Central memory CD4-positive, alpha-beta T cell (primary cell): ENCODE results near the gene FAM83D.
"Not testable (repeated sequence)": the region's sequence is repeated elsewhere in the genome, so short reads cannot be mapped to it uniquely, and the experiment has no call there.

Experiments
- DNase-seq: peaks from one replicate; pipeline ENCODE4 v3.0.0; 2022

The FAM83D gene

GRCh38 chr20:38935967-38936407 lies 9.8 kb downstream of the FAM83D start:
- no peak for DNase-seq

GRCh38 chr20:38937000-38937399 lies 10.8 kb downstream of the FAM83D start:
- no peak for DNase-seq

- no peak for DNase-seq
These were observed 11.8 kb downstream of the FAM83D start for GRCh38 chr20:38937978-38938473.

GRCh38 chr20:38939686-38940085 lies 13.5 kb downstream of the FAM83D start:
- no peak for DNase-seq

GRCh38 chr20:38940644-38941043 lies 14.4 kb downstream of the FAM83D start:
- no peak for DNase-seq

GRCh38 chr20:38941726-38942389 lies 15.6 kb downstream of the FAM83D start:
- no peak for DNase-seq

- no peak for DNase-seq
These were observed 18.8 kb downstream of the FAM83D start for GRCh38 chr20:38945012-38945411.

- no peak for DNase-seq
These were observed 20.6 kb downstream of the FAM83D start for GRCh38 chr20:38946836-38947235.

GRCh38 chr20:38947931-38948362 lies 21.7 kb downstream of the FAM83D start:
- DNase-seq: no peak

- no peak for DNase-seq
These were observed 24.0 kb downstream of the FAM83D start for GRCh38 chr20:38950254-38950653.

- DNase-seq: no peak
These were observed 25.4 kb downstream of the FAM83D start for GRCh38 chr20:38951611-38952010.

- DNase-seq: no peak
These were observed 25.9 kb downstream of the FAM83D start for GRCh38 chr20:38952153-38952552.

GRCh38 chr20:38953630-38954340 lies 27.6 kb downstream of the FAM83D start:
- DNase-seq: no peak

GRCh38 chr20:38957235-38957876 lies 31.1 kb downstream of the FAM83D start:
- no peak for DNase-seq

GRCh38 chr20:38957915-38958485 lies 31.8 kb downstream of the FAM83D start:
- no peak for DNase-seq

GRCh38 chr20:38960187-38960687 lies 34.0 kb downstream of the FAM83D start:
- DNase-seq: not testable (repeated sequence)

GRCh38 chr20:38961530-38962043 lies 35.4 kb downstream of the FAM83D start:
- no peak for DNase-seq

GRCh38 chr20:38962044-38962927 lies 36.1 kb downstream of the FAM83D start, which contains the start of gene DHX35:
DHX35 (plus strand) TSS chr20:38962344; CDS start chr20:38962368, 24 bp downstream.
- peak; percentile 98 for DNase-seq

GRCh38 chr20:38962928-38963401 lies 36.7 kb downstream of the FAM83D start:
- no peak for DNase-seq

GRCh38 chr20:38963745-38964144 lies 37.5 kb downstream of the FAM83D start:
- DNase-seq: no peak

- DNase-seq: no peak
These were observed 39.0 kb downstream of the FAM83D start for GRCh38 chr20:38965264-38965663.
